ENCODE results near the gene PGBD4.
A peak's percentile ranks its signal among the peaks of the same experiment; 100 is the strongest.

The PGBD4 gene

DNA sequence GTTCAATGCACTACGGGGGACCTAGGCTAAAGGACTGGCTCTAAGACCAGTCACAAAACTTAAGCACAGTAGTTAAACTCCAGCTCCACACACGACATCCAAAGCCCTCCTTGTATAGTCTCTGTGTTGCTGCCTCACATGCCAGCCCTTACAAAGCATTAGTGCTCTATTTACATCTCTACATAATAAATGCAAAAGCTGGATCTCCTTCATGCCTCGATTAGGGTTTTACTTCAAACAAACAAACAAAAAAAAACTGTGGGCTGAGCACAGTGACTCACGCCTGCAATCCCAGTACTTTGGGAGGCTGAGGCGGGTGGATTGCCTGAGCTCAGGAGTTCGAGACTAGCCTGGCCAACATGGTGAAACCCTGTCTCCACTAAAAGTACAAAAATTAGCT lies 9.6 kb downstream of the PGBD4 start:
- Histone ChIP-seq H3K4me2 (ENCODE audit: low read length) (no peak overlapping the region), H3K9ac (ENCODE audit: low read length) (no peak overlapping the region), H3K27ac (ENCODE audit: low read length) (no peak overlapping the region), H3K4me1 (ENCODE audit: low read length) (no peaks in the 10 kb centered on the region), H3K4me3 (ENCODE audit: low read length) (no peak overlapping the region), H3K9me3 (ENCODE audit: insufficient read depth, low read length) (no peaks in the 10 kb centered on the region), H2AFZ (ENCODE audit: low read depth, low read length) (peak overlapping the region; percentile 12; the same call in 1 of the 2 replicates), H4K20me1 (ENCODE audit: insufficient read depth, low read length) (no peaks in the 10 kb centered on the region), H3K27me3 (ENCODE audit: low read depth, low read length) (no peaks in the 10 kb centered on the region), H3K79me2 (ENCODE audit: low read length) (no peaks in the 10 kb centered on the region), H3K36me3 (replicated peaks; ENCODE audit: low read depth, low read length) (no peaks in the 10 kb centered on the region)
- TF ChIP-seq, protein P1, sequence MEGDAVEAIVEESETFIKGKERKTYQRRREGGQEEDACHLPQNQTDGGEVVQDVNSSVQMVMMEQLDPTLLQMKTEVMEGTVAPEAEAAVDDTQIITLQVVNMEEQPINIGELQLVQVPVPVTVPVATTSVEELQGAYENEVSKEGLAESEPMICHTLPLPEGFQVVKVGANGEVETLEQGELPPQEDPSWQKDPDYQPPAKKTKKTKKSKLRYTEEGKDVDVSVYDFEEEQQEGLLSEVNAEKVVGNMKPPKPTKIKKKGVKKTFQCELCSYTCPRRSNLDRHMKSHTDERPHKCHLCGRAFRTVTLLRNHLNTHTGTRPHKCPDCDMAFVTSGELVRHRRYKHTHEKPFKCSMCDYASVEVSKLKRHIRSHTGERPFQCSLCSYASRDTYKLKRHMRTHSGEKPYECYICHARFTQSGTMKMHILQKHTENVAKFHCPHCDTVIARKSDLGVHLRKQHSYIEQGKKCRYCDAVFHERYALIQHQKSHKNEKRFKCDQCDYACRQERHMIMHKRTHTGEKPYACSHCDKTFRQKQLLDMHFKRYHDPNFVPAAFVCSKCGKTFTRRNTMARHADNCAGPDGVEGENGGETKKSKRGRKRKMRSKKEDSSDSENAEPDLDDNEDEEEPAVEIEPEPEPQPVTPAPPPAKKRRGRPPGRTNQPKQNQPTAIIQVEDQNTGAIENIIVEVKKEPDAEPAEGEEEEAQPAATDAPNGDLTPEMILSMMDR (IDR thresholded peaks at IDR 0.05; ENCODE audit: low read depth, low read length) = no peak
- no peak for TF ChIP-seq EZH2phosphoT487 (IDR thresholded peaks at IDR 0.05; ENCODE audit: low read depth)

DNA sequence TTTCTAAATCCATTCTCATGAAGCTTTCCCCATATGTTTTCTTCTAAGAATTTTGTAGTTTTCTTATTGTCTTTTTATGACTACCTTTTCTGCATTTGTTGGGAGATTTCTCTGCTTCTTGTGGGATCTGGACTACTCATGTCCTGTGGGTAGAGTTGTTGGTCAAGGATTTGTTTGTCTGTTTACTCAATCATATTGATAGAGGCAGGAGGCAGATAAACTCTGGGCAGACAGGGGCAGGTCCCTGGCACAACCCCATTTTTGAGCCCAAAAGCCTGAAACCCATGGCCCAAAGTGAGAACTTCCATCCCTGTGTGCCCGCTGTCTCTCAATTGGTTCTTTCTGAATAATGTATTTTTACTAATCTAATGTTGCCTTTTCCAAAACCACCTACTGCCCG lies 12.3 kb downstream of the PGBD4 start:
- no peak overlapping the region for H3K4me3 ChIP-seq (ENCODE audit: low read length)
- no peak overlapping the region for H3K27ac ChIP-seq (ENCODE audit: low read length)
- H3K4me1 ChIP-seq (ENCODE audit: low read length) = no peaks in the 10 kb centered on the region
- H3K9ac ChIP-seq (ENCODE audit: low read length) = no peak overlapping the region
- no peaks in the 10 kb centered on the region for H3K36me3 ChIP-seq (replicated peaks; ENCODE audit: low read depth, low read length)
- no peak overlapping the region for H3K4me2 ChIP-seq (ENCODE audit: low read length)
- TF ChIP-seq, protein P1 (IDR thresholded peaks at IDR 0.05; ENCODE audit: low read depth, low read length) = no peak
- TF ChIP-seq EZH2phosphoT487 (IDR thresholded peaks at IDR 0.05; ENCODE audit: low read depth) = no peak
- no peaks in the 10 kb centered on the region for H3K9me3 ChIP-seq (ENCODE audit: insufficient read depth, low read length)
- H4K20me1 ChIP-seq (ENCODE audit: insufficient read depth, low read length) = no peaks in the 10 kb centered on the region
- H2AFZ ChIP-seq (ENCODE audit: low read depth, low read length) = no peak overlapping the region
- H3K27me3 ChIP-seq (ENCODE audit: low read depth, low read length) = no peaks in the 10 kb centered on the region
- H3K79me2 ChIP-seq (ENCODE audit: low read length) = no peaks in the 10 kb centered on the region

DNA sequence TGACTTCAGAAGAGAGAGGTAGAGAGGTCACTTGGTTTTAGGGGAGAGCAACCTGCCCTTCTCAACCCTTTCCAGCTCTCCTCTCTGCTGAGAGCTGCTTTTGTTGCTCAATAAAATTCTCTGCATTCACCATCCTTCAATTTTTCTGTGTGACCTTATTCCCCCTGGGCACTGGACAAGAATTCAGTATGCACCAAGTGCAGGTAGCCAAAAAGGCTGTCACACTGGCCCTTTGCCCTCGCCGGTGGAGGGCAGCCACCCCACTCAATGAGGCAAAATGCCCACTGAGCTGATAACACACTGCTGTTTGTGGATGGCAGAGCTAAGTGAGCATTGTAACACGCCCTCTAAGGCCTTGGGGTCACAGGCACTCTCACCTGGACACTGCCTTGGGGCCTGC lies 12.9 kb downstream of the PGBD4 start:
- H3K4me3 ChIP-seq (ENCODE audit: low read length) = no peak overlapping the region
- H3K79me2 ChIP-seq (ENCODE audit: low read length) = no peaks in the 10 kb centered on the region
- H3K9ac ChIP-seq (ENCODE audit: low read length) = no peak overlapping the region
- no peaks in the 10 kb centered on the region for H4K20me1 ChIP-seq (ENCODE audit: insufficient read depth, low read length)
- TF ChIP-seq EZH2phosphoT487 (IDR thresholded peaks at IDR 0.05; ENCODE audit: low read depth) = no peak
- TF ChIP-seq, protein P1 (IDR thresholded peaks at IDR 0.05; ENCODE audit: low read depth, low read length) = no peak
- H3K36me3 ChIP-seq (replicated peaks; ENCODE audit: low read depth, low read length) = no peaks in the 10 kb centered on the region
- no peaks in the 10 kb centered on the region for H3K4me1 ChIP-seq (ENCODE audit: low read length)
- H3K4me2 ChIP-seq (ENCODE audit: low read length) = no peak overlapping the region
- no peak overlapping the region for H2AFZ ChIP-seq (ENCODE audit: low read depth, low read length)
- H3K27me3 ChIP-seq (ENCODE audit: low read depth, low read length) = no peaks in the 10 kb centered on the region
- no peak overlapping the region for H3K27ac ChIP-seq (ENCODE audit: low read length)
- no peaks in the 10 kb centered on the region for H3K9me3 ChIP-seq (ENCODE audit: insufficient read depth, low read length)

DNA sequence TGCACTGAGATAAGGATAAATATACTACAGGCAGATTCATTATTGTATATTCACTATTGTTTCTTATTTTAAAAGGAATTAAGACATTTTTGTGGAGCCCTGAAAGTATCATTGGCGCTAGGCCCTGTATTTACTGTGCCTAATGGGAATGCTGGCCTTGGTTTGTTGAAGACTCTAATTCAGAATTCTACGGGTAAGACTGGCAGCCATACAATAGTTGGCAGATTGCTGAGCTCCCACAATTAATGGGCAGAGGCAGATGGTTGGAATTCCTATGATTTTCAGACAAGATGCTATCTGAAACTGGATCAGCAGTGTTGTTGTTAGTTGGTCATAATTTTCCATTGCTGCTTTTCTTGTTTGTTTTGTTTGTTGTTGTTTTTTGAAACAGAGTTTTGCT lies 14.7 kb downstream of the PGBD4 start:
- no peak overlapping the region for H3K9ac ChIP-seq (ENCODE audit: low read length)
- H3K9me3 ChIP-seq (ENCODE audit: insufficient read depth, low read length) = no peaks in the 10 kb centered on the region
- H3K79me2 ChIP-seq (ENCODE audit: low read length) = no peaks in the 10 kb centered on the region
- no peaks in the 10 kb centered on the region for H3K4me1 ChIP-seq (ENCODE audit: low read length)
- H3K4me2 ChIP-seq (ENCODE audit: low read length) = no peak overlapping the region
- no peaks in the 10 kb centered on the region for H3K36me3 ChIP-seq (replicated peaks; ENCODE audit: low read depth, low read length)
- H3K27me3 ChIP-seq (ENCODE audit: low read depth, low read length) = no peaks in the 10 kb centered on the region
- no peak overlapping the region for H2AFZ ChIP-seq (ENCODE audit: low read depth, low read length)
- TF ChIP-seq, protein P1 (IDR thresholded peaks at IDR 0.05; ENCODE audit: low read depth, low read length) = no peak
- TF ChIP-seq EZH2phosphoT487 (IDR thresholded peaks at IDR 0.05; ENCODE audit: low read depth) = no peak
- no peak overlapping the region for H3K4me3 ChIP-seq (ENCODE audit: low read length)
- H3K27ac ChIP-seq (ENCODE audit: low read length) = no peak overlapping the region
- H4K20me1 ChIP-seq (ENCODE audit: insufficient read depth, low read length) = no peaks in the 10 kb centered on the region
